Sigmoid colon (tissue), 4 donors: Measurements from ENCODE around the gene PRDX2.

Experiments
- EP300 ChIP-seq, 4 donors: sonication (generic); formaldehyde crosslinking; IDR thresholded peaks; one replicate each; pipeline ENCODE4 v1.6.1; 2017; ENCODE audit warnings: antibody characterized with exemption in 4 of 4
- POLR2A ChIP-seq, 2 donors: fragments of 450-650 bp; IDR thresholded peaks; one replicate each; pipeline ENCODE4 v1.6.1; 2016; ENCODE audit warnings: antibody characterized with exemption in 2 of 2, mild to moderate bottlenecking in 2 of 2, moderate library complexity in 2 of 2
- POLR2AphosphoS5 ChIP-seq, 4 donors: sonication (generic); formaldehyde crosslinking; IDR thresholded peaks; one replicate each; pipeline ENCODE4 v1.6.1; 2017; ENCODE audit warnings: antibody characterized with exemption in 4 of 4
- TF ChIP-seq, protein P1 (sequence below), 4 experiments: fragments of 450-650 bp in 3 of 4; fragments of 200-600 bp in 1 of 4; IDR thresholded peaks; one replicate each; pipeline ENCODE4 v1.5.1; 2016 to 2019; ENCODE audit warnings: antibody characterized with exemption in 4 of 4, mild to moderate bottlenecking in 3 of 4, moderate library complexity in 2 of 4

DNA sequence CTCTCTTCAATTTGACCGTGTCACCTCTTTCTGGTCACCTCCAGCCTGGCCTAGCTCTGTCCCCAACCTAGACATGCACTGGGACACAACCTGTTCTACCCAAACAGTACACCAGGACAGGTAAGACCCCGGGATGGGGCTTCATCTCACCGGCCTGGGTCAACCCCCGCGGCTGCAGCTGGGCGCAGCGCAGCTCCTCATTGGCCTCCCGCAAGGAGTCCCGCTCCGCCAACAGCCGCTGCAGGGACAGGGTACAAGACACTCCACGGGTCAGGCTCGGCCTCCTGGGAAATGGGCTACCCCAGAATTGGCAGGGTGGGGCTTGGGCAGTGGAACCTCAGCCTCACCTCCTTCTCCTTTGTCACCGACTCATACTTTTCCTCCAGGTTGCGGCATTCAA lies 33.9 kb downstream of the PRDX2 start:
- TF ChIP-seq, protein P1, sequence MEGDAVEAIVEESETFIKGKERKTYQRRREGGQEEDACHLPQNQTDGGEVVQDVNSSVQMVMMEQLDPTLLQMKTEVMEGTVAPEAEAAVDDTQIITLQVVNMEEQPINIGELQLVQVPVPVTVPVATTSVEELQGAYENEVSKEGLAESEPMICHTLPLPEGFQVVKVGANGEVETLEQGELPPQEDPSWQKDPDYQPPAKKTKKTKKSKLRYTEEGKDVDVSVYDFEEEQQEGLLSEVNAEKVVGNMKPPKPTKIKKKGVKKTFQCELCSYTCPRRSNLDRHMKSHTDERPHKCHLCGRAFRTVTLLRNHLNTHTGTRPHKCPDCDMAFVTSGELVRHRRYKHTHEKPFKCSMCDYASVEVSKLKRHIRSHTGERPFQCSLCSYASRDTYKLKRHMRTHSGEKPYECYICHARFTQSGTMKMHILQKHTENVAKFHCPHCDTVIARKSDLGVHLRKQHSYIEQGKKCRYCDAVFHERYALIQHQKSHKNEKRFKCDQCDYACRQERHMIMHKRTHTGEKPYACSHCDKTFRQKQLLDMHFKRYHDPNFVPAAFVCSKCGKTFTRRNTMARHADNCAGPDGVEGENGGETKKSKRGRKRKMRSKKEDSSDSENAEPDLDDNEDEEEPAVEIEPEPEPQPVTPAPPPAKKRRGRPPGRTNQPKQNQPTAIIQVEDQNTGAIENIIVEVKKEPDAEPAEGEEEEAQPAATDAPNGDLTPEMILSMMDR (IDR thresholded peaks at IDR 0.05), result no peak
- TF ChIP-seq POLR2A (IDR thresholded peaks at IDR 0.05) (no peak), POLR2AphosphoS5 (IDR thresholded peaks at IDR 0.05) (no peak), EP300 (IDR thresholded peaks at IDR 0.05) (no peak)
